OCI-LY1 (cell line): ENCODE data around the gene SRSF11.

Experiments used
- H2AFZ ChIP-seq: fragments of 200-600 bp; sonication (generic), shearing (Covaris generic); 2 replicates; pipeline ENCODE4 v1.6.0; 2014; ENCODE audit warnings: antibody characterized with exemption, mild to moderate bottlenecking, low read length
- H3F3A ChIP-seq: fragments of 200-600 bp; sonication (generic), shearing (Covaris generic); 2 replicates; pipeline ENCODE4 v1.6.0; 2014; ENCODE audit warnings: mild to moderate bottlenecking, antibody characterized with exemption, low read length, moderate library complexity; ENCODE audit not compliant: insufficient read depth
- H3K27ac ChIP-seq: fragments of 200-600 bp; sonication (generic); 2 replicates; pipeline ENCODE4 v1.5.1; 2014; ENCODE audit warnings: low read length, mixed run types, mild to moderate bottlenecking, low read depth; ENCODE audit not compliant: poor library complexity, severe bottlenecking
- H3K27me3 ChIP-seq: fragments of 200-600 bp; sonication (generic); 2 replicates; pipeline ENCODE4 v1.6.0; 2014; ENCODE audit warnings: antibody characterized with exemption, mild to moderate bottlenecking, low read length, moderate library complexity; ENCODE audit not compliant: insufficient read depth
- H3K36me3 ChIP-seq: fragments of 200-600 bp; sonication (generic); 2 replicates; pipeline ENCODE4 v1.6.1; 2014; ENCODE audit warnings: mild to moderate bottlenecking, antibody characterized with exemption, low read length, moderate library complexity, mixed read lengths; ENCODE audit not compliant: insufficient read depth
- H3K4me1 ChIP-seq: fragments of 200-600 bp; sonication (generic); 2 replicates; pipeline ENCODE4 v1.5.1; 2014; ENCODE audit warnings: mild to moderate bottlenecking, low read length, moderate library complexity; ENCODE audit not compliant: insufficient read depth, severe bottlenecking
- H3K4me2 ChIP-seq: fragments of 200-600 bp; sonication (generic), shearing (Covaris generic); 2 replicates; pipeline ENCODE4 v1.6.1; 2014; ENCODE audit warnings: low read length
- H3K4me3 ChIP-seq: fragments of 200-600 bp; sonication (generic); 2 replicates; pipeline ENCODE4 v1.5.1; 2014; ENCODE audit warnings: low read length, low read depth, mild to moderate bottlenecking, mixed read lengths; ENCODE audit not compliant: poor library complexity, severe bottlenecking
- H3K79me2 ChIP-seq: fragments of 200-600 bp; shearing (Covaris generic); 2 replicates; pipeline ENCODE4 v1.6.1; 2016; ENCODE audit warnings: mixed run types, low read length, mixed read lengths; ENCODE audit not compliant: insufficient read depth
- H3K9ac ChIP-seq: fragments of 200-600 bp; sonication (generic), shearing (Covaris generic); 2 replicates; pipeline ENCODE4 v1.6.1; 2014; ENCODE audit warnings: mild to moderate bottlenecking, low read length, mixed read lengths
- H3K9me2 ChIP-seq: fragments of 200-600 bp; sonication (generic), shearing (Covaris generic); 2 replicates; pipeline ENCODE4 v1.6.1; 2014; ENCODE audit warnings: low read depth, mild to moderate bottlenecking, low read length, mixed read lengths
- H3K9me3 ChIP-seq: fragments of 200-600 bp; shearing (Covaris generic); 2 replicates; pipeline ENCODE4 v1.6.1; 2014; ENCODE audit warnings: low read length, mixed read lengths
- H4K20me1 ChIP-seq: fragments of 200-600 bp; sonication (generic), shearing (Covaris generic); 2 replicates; pipeline ENCODE4 v1.6.0; 2016; ENCODE audit warnings: mild to moderate bottlenecking, low read length; ENCODE audit not compliant: insufficient read depth
- EZH2 ChIP-seq: fragments of 200-600 bp; sonication (generic), shearing (Covaris generic); IDR thresholded peaks from 2 replicates; pipeline ENCODE4 v1.8.0; 2017; ENCODE audit warnings: borderline replicate concordance, mixed run types, mild to moderate bottlenecking, antibody characterized with exemption, low read length, moderate library complexity, mixed read lengths
- TF ChIP-seq, protein P1 (sequence below): fragments of 200-600 bp; sonication (generic), shearing (Covaris generic); IDR thresholded peaks from 2 replicates; pipeline ENCODE4 v1.5.1; 2017; ENCODE audit warnings: mild to moderate bottlenecking, antibody characterized with exemption, low read length, moderate library complexity, mixed read lengths

The SRSF11 gene

DNA sequence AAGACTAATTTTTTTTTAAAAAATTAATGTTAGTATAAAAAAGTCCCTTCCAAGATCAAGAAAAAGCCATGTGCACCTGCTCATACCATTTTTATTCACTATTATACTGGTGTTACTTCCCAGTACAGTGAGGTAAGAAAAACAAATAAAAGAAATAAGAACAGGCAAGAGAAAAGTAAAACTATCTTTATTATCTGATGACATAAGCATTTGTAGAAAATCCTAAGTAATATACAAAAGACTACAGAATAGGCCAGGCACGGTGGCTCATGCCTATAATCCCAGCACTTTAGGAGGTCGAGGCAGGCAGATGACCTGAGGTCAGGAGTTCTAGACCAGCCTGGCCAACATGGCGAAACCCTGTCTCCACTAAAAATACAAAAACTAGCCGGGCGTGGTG lies 65.3 kb downstream of the SRSF11 start:
- H3K79me2 ChIP-seq, result no peaks in the 10 kb centered on the region
- H4K20me1 ChIP-seq, result no peaks in the 10 kb centered on the region
- no peaks in the 10 kb centered on the region for H3K27me3 ChIP-seq
- H3K36me3 ChIP-seq, result peaks cover 26% of the 10 kb centered on the region
- H3K9me2 ChIP-seq, result no peaks in the 10 kb centered on the region
- H2AFZ ChIP-seq, result no peak overlapping the region
- H3K4me2 ChIP-seq, result no peak overlapping the region
- H3K4me3 ChIP-seq, result no peak overlapping the region
- TF ChIP-seq, protein P1, sequence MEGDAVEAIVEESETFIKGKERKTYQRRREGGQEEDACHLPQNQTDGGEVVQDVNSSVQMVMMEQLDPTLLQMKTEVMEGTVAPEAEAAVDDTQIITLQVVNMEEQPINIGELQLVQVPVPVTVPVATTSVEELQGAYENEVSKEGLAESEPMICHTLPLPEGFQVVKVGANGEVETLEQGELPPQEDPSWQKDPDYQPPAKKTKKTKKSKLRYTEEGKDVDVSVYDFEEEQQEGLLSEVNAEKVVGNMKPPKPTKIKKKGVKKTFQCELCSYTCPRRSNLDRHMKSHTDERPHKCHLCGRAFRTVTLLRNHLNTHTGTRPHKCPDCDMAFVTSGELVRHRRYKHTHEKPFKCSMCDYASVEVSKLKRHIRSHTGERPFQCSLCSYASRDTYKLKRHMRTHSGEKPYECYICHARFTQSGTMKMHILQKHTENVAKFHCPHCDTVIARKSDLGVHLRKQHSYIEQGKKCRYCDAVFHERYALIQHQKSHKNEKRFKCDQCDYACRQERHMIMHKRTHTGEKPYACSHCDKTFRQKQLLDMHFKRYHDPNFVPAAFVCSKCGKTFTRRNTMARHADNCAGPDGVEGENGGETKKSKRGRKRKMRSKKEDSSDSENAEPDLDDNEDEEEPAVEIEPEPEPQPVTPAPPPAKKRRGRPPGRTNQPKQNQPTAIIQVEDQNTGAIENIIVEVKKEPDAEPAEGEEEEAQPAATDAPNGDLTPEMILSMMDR, result no peak
- TF ChIP-seq EZH2, result no peak
- no peak overlapping the region for H3K9ac ChIP-seq
- no peaks in the 10 kb centered on the region for H3K9me3 ChIP-seq
- H3K4me1 ChIP-seq, result no peaks in the 10 kb centered on the region
- no peak overlapping the region for H3K27ac ChIP-seq
- H3F3A ChIP-seq, result no peaks in the 10 kb centered on the region

DNA sequence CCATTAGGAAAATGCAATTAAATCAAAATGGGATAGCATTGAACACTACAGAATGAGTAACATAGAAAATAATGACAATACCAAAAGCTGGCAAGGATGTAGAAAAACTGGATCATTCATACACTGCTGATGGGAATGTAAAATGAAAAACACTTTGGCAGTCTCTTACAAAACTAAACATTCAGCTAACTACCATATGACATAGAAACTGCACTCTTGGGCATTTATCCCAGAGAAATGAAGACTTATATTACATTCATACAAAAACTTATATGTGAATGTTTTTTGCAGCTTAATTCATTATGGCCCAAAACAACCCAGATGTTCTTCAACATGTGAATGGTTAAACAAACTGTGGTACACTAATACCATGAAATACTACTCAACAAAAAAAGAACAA lies 67.0 kb downstream of the SRSF11 start:
- Histone ChIP-seq H3K9me2 (no peaks in the 10 kb centered on the region), H3K36me3 (peaks cover 36% of the 10 kb centered on the region), H3F3A (no peaks in the 10 kb centered on the region), H4K20me1 (no peaks in the 10 kb centered on the region), H3K9me3 (no peaks in the 10 kb centered on the region), H3K4me1 (no peaks in the 10 kb centered on the region), H3K27me3 (no peaks in the 10 kb centered on the region), H3K4me3 (no peak overlapping the region), H3K79me2 (no peaks in the 10 kb centered on the region), H3K27ac (no peak overlapping the region), H3K4me2 (no peak overlapping the region), H3K9ac (no peak overlapping the region), H2AFZ (no peak overlapping the region)
- TF ChIP-seq, protein P1, result no peak
- TF ChIP-seq EZH2, result no peak

DNA sequence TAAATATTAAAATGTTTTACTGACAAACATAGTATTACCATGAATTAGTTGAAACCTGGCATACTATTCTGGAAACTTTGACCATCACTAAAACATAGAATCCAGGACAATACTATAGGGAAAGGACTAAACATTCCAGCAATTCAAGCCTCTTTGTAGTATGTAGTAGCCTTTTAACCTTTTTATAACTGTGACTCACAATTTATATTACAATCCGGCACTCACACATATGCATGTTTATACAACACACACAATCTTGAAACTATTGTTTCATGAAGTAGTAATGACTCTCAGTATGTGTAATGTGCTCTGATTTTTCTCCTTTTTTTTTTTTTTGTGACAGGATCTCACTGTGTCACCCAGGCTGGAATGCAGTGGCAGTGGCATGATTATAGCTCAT lies 69.0 kb downstream of the SRSF11 start:
- Histone ChIP-seq H3K4me3 (no peak overlapping the region), H3K79me2 (no peaks in the 10 kb centered on the region), H3K9me3 (no peaks in the 10 kb centered on the region), H2AFZ (no peak overlapping the region), H3K4me2 (no peak overlapping the region), H3K27ac (no peak overlapping the region), H3K4me1 (no peaks in the 10 kb centered on the region), H3K9ac (no peak overlapping the region), H3F3A (no peaks in the 10 kb centered on the region), H3K36me3 (peaks cover 45% of the 10 kb centered on the region), H4K20me1 (no peaks in the 10 kb centered on the region), H3K9me2 (no peaks in the 10 kb centered on the region), H3K27me3 (no peaks in the 10 kb centered on the region)
- TF ChIP-seq, protein P1, result no peak
- no peak for TF ChIP-seq EZH2
